Occipital lobe (tissue), 2 donors: ENCODE measurements around the gene RPLP2. TPM values are rescaled to one million over a fixed set of nuclear protein-coding genes. Genes with fewer than 3 reads are reported as not detected.

ENCODE experiments used
- small RNA-seq: library from RNA; depleted of rRNA; stranded (forward); fragments of <200 nt; gene quantifications from one replicate; pipeline ENCODE3, GENCODE V24; 2014
- total RNA-seq: library from RNA; depleted of rRNA; stranded (reverse); fragments of >200 nt; gene quantifications from one replicate; pipeline ENCODE4 v1.2.3, GENCODE V29; 2014

RPLP2 gene
- total RNA-seq, 1 donor from 2014 or later, result 227 TPM

Small RNA genes lying within 50 kb of the gene (small RNA-seq; reads per million reads assigned to genes)
- gene SNORA52, result not detected

Other genes starting within 250 kb of the RPLP2 start
- 0.16 TPM for gene LMNTD2, start 249.2 kb upstream of the RPLP2 start, total RNA-seq
- gene RASSF7, start 249.0 kb upstream of the RPLP2 start, total RNA-seq, result 2.5 TPM
- gene PHRF1, start 233.5 kb upstream of the RPLP2 start, total RNA-seq, result 27.3 TPM
- 7.6 TPM for gene IRF7, start 194.0 kb upstream of the RPLP2 start, total RNA-seq
- not detected for gene CDHR5, start 185.0 kb upstream of the RPLP2 start, total RNA-seq
- not detected for gene SCT, start 182.8 kb upstream of the RPLP2 start, total RNA-seq
- gene DRD4, start 172.7 kb upstream of the RPLP2 start, total RNA-seq, result 0.16 TPM
- gene DEAF1, start 114.7 kb upstream of the RPLP2 start, total RNA-seq, result 50.7 TPM
- 11.7 TPM for gene TMEM80, start 114.2 kb upstream of the RPLP2 start, total RNA-seq
- 1.4 TPM for gene EPS8L2, start 103.7 kb upstream of the RPLP2 start, total RNA-seq
- gene TALDO1, start 62.5 kb upstream of the RPLP2 start, total RNA-seq, result 61.0 TPM
- gene GATD1, start 32.5 kb upstream of the RPLP2 start, total RNA-seq, result 22.3 TPM
- gene CEND1, start 19.9 kb upstream of the RPLP2 start, total RNA-seq, result 5.9 TPM
- 15.0 TPM for gene SLC25A22, start 11.7 kb upstream of the RPLP2 start, total RNA-seq
- gene PIDD1, start 4.7 kb upstream of the RPLP2 start, total RNA-seq, result 5.1 TPM
- gene PNPLA2, start 8.9 kb downstream of the RPLP2 start, total RNA-seq, result 5.3 TPM
- gene CRACR2B, start 18.0 kb downstream of the RPLP2 start, total RNA-seq, result 0.31 TPM
- 44.1 TPM for gene CD151, start 23.0 kb downstream of the RPLP2 start, total RNA-seq
- 14.5 TPM for gene POLR2L, start 32.6 kb downstream of the RPLP2 start, total RNA-seq
- 18.6 TPM for gene TSPAN4, start 32.9 kb downstream of the RPLP2 start, total RNA-seq
- 20.9 TPM for gene CHID1, start 100.8 kb downstream of the RPLP2 start, total RNA-seq
- gene AP2A2, start 115.9 kb downstream of the RPLP2 start, total RNA-seq, result 35.6 TPM
- not detected for gene MUC6, start 226.8 kb downstream of the RPLP2 start, total RNA-seq